ENCODE results near the gene ELMO1. TPM values are rescaled to one million over a fixed set of nuclear protein-coding genes. Genes with fewer than 3 reads are reported as not detected.

The ELMO1 gene
- total and polyA plus RNA-seq, 10 donors: 26.0 to 494 (median 201) TPM

GRCh38 chr7:36809510-36809909, 639.2 kb downstream of the ELMO1 start:
- WGBS, 5 donors: 91 to 97% (median 94%) methylated on average over 3 of the region's 3 CpGs
- Histone ChIP-seq H3K4me3 (no peak overlapping the region), H3K36me3 (no peaks in the 10 kb centered on the region), H3K27me3 (replicated peaks in 1 of 7) (no peaks in the 10 kb centered on the region), H3K9me3 (no peaks in the 10 kb centered on the region), H3K4me1 (no peaks in the 10 kb centered on the region), H3K27ac (no peak overlapping the region)
- TF ChIP-seq, protein P1, sequence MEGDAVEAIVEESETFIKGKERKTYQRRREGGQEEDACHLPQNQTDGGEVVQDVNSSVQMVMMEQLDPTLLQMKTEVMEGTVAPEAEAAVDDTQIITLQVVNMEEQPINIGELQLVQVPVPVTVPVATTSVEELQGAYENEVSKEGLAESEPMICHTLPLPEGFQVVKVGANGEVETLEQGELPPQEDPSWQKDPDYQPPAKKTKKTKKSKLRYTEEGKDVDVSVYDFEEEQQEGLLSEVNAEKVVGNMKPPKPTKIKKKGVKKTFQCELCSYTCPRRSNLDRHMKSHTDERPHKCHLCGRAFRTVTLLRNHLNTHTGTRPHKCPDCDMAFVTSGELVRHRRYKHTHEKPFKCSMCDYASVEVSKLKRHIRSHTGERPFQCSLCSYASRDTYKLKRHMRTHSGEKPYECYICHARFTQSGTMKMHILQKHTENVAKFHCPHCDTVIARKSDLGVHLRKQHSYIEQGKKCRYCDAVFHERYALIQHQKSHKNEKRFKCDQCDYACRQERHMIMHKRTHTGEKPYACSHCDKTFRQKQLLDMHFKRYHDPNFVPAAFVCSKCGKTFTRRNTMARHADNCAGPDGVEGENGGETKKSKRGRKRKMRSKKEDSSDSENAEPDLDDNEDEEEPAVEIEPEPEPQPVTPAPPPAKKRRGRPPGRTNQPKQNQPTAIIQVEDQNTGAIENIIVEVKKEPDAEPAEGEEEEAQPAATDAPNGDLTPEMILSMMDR (IDR thresholded peaks at IDR 0.05 in 8 of 11, conservative IDR thresholded peaks at IDR 0.05 in 3 of 11): no peak
- TF ChIP-seq POLR2AphosphoS5 (IDR thresholded peaks at IDR 0.05) (no peak), POLR2A (IDR thresholded peaks at IDR 0.05) (no peak)
- DNase-seq: no peak
- intact Hi-C loops (cut with DNase I; ENCODE audit: low total_unique reads): no loop called here

DNA sequence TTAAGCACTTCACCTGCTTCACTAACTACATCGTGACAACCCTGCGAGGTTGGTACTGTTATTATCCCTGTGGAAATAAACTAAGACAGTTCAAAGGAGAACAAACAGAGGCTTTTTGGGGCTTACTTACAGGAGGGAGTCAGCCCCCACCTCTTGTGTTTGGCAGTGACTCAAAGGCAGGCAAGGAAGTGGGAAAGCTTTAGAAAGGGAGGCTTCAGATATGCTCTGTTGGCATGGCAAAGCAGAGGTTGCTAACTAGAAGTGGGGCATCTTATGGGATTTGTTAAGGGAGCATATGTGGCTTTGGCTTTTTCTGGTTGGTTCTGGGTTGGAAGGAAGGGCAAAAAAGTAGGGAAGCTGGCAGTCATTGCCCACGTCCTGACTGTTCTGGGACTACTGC, 639.6 kb downstream of the ELMO1 start:
- 88 to 95% (median 93%) methylated on average over 3 of the region's 3 CpGs for WGBS, 5 donors
- no peaks in the 10 kb centered on the region for H3K4me1 ChIP-seq
- H3K9me3 ChIP-seq: no peaks in the 10 kb centered on the region
- no peak overlapping the region for H3K27ac ChIP-seq
- H3K36me3 ChIP-seq: no peaks in the 10 kb centered on the region
- no peaks in the 10 kb centered on the region for H3K27me3 ChIP-seq (replicated peaks in 1 of 7)
- intact Hi-C loops (cut with DNase I; ENCODE audit: low total_unique reads): no loop called here
- no peak overlapping the region for H3K4me3 ChIP-seq
- DNase-seq: no peak
- TF ChIP-seq, protein P1 (IDR thresholded peaks at IDR 0.05 in 8 of 11, conservative IDR thresholded peaks at IDR 0.05 in 3 of 11): no peak
- TF ChIP-seq POLR2A (IDR thresholded peaks at IDR 0.05) (no peak), POLR2AphosphoS5 (IDR thresholded peaks at IDR 0.05) (no peak)

DNA sequence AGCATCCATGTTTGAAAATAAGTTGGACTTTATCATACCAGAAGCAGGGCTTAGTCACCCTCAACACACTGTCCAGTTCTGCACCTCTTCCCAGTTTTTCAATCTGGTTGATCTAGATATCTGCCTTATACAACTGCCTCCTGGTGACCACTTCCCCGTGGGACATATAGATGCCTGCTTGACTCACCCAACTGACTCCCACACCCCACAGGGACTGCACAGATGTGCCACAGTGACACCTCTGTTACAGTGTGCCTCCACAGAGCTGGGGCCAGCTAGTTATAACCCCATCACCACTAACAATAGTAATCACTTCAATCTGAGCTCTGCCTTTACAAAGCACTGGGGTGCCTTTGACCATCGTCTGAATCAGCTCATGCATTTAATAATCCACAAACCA, 641.8 kb downstream of the ELMO1 start:
- Histone ChIP-seq H3K27me3 (replicated peaks in 1 of 7) (no peaks in the 10 kb centered on the region), H3K27ac (no peak overlapping the region), H3K4me1 (no peaks in the 10 kb centered on the region), H3K4me3 (no peak overlapping the region), H3K9me3 (no peaks in the 10 kb centered on the region), H3K36me3 (no peaks in the 10 kb centered on the region)
- intact Hi-C loops (cut with DNase I; ENCODE audit: low total_unique reads): no loop called here
- TF ChIP-seq POLR2AphosphoS5 (IDR thresholded peaks at IDR 0.05): no peak
- TF ChIP-seq POLR2A (IDR thresholded peaks at IDR 0.05): no peak
- TF ChIP-seq, protein P1 (IDR thresholded peaks at IDR 0.05 in 8 of 11, conservative IDR thresholded peaks at IDR 0.05 in 3 of 11): no peak
- 51 to 79% (median 65%) methylated on average over 2 of the region's 2 CpGs for WGBS, 5 donors
- DNase-seq: no peak

Small RNA genes within 50 kb of the gene (microRNA-seq; reads per million reads assigned to microRNA genes)
- gene MIR1200: 0 reads per million in 3 donors

Small RNA genes within 50 kb of the gene (small RNA-seq; reads per million reads assigned to genes)
- gene MIR1200 (0 to 0.06 (median 0) reads per million in 4 donors), gene RF00019 (0 reads per million in 4 donors), gene RF00432 (0 reads per million in 4 donors), gene RNU6-565P (0 reads per million in 4 donors)

Other genes starting within 250 kb of the ELMO1 start
- 10 to 100 TPM in 5 of 7 donors, 1 to 10 TPM in 2; 4.6 to 37.4 (median 16.4) TPM for gene GPR141, start 234.9 kb upstream of the ELMO1 start, total RNA-seq
- 1 to 10 TPM in 2 of 3 donors, under 1 TPM in 1; 0.20 to 1.5 (median 1.0) TPM for gene GPR141, start 234.9 kb upstream of the ELMO1 start, polyA plus RNA-seq

All from spleen (tissue), 11 donors.